BJ (cell line): ENCODE results near the gene RGS17. TPM values are rescaled to one million over a fixed set of nuclear protein-coding genes. Genes with fewer than 3 reads are reported as not detected.

Source experiments
- CTCF ChIA-PET: fragments of 350-600 bp; formaldehyde crosslinking; extraction: SDS; loops from one replicate; lab custom pipeline; 2021; ENCODE audit warnings: antibody characterized with exemption, inconsistent platforms; lab: Yijun Ruan, JAX
- POLR2A ChIA-PET: fragments of 300-600 bp; sonication (Branson Sonifier 250); formaldehyde crosslinking; extraction: SDS; loops from one replicate; lab custom pipeline; 2021; ENCODE audit warnings: antibody characterized with exemption; lab: Charles Lee
- DNase-seq: peaks from one replicate; pipeline ENCODE4 v3.0.0-alpha.2; 2011; ENCODE audit warnings: low read depth
- H3K27me3 ChIP-seq: 2 replicates; pipeline ENCODE4 v1.6.0; 2011; ENCODE audit warnings: low read length; ENCODE audit not compliant: control insufficient read depth, insufficient read depth
- H3K36me3 ChIP-seq: 2 replicates; pipeline ENCODE4 v1.5.1; 2011; ENCODE audit warnings: low read length; ENCODE audit not compliant: control insufficient read depth, insufficient read depth
- H3K4me3 ChIP-seq: 2 replicates; pipeline ENCODE4 v1.5.1; 2011; ENCODE audit warnings: low read depth, mild to moderate bottlenecking, control low read depth, low read length
- CTCF ChIP-seq: IDR thresholded peaks from 2 replicates; pipeline ENCODE4 v1.5.1; 2011; ENCODE audit warnings: low read depth, mild to moderate bottlenecking, control low read depth, inconsistent platforms, low read length, moderate library complexity; ENCODE audit not compliant: insufficient read depth
- polyA plus RNA-seq: library from polyadenylated mRNA; depleted of rRNA; stranded (reverse); fragments of >200 nt; gene quantifications from 2 replicates; pipeline ENCODE4 v1.2.3, GENCODE V29; 2011

The RGS17 gene
- polyA plus RNA-seq, 1 experiment, result 0.09 TPM

- ChIA-PET POLR2A (no interaction called here), CTCF (interaction anchor here (1.1 kb wide), 1 partner anchor 10 kb away, joined by 4 read pairs; no protein-coding TSS in a partner anchor)
- no peaks in the 10 kb centered on the region for H3K27me3 ChIP-seq
Measured at GRCh38 chr6:153090241-153090930, 40.7 kb downstream of the RGS17 start.

GRCh38 chr6:153088796-153089195 lies 42.3 kb downstream of the RGS17 start:
- TF ChIP-seq CTCF, result no peak
- DNase-seq, result no peak
- Histone ChIP-seq H3K36me3 (no peaks in the 10 kb centered on the region), H3K27me3 (no peaks in the 10 kb centered on the region), H3K4me3 (no peak overlapping the region)
- ChIA-PET POLR2A (no interaction called here), CTCF (interaction anchor here (0.9 kb wide), 1 partner anchor 11 kb away, joined by 5 read pairs; no protein-coding TSS in a partner anchor)

More at GRCh38 chr6:153090241-153090930, 40.7 kb downstream of the RGS17 start:
- DNase-seq, result peak; percentile 23
- Histone ChIP-seq H3K4me3 (no peak overlapping the region), H3K36me3 (no peaks in the 10 kb centered on the region)
- no peak for TF ChIP-seq CTCF

- CTCF ChIA-PET, result no interaction called here
- TF ChIP-seq CTCF, result no peak
- POLR2A ChIA-PET, result no interaction called here
- H3K27me3 ChIP-seq, result no peaks in the 10 kb centered on the region
- H3K36me3 ChIP-seq, result no peaks in the 10 kb centered on the region
- H3K4me3 ChIP-seq, result no peak overlapping the region
- no peak for DNase-seq
Measured at GRCh38 chr6:153087436-153087835, 43.6 kb downstream of the RGS17 start.

GRCh38 chr6:153086225-153086990 lies 44.7 kb downstream of the RGS17 start:
- Histone ChIP-seq H3K36me3 (no peaks in the 10 kb centered on the region), H3K4me3 (no peak overlapping the region), H3K27me3 (no peaks in the 10 kb centered on the region)
- DNase-seq, result no peak
- ChIA-PET CTCF (no interaction called here), POLR2A (no interaction called here)
- TF ChIP-seq CTCF, result no peak

GRCh38 chr6:153085239-153085638 lies 45.8 kb downstream of the RGS17 start:
- ChIA-PET CTCF (no interaction called here), POLR2A (no interaction called here)
- Histone ChIP-seq H3K36me3 (no peaks in the 10 kb centered on the region), H3K27me3 (no peaks in the 10 kb centered on the region), H3K4me3 (no peak overlapping the region)
- DNase-seq, result no peak
- no peak for TF ChIP-seq CTCF
